Bladder microvascular endothelial cell (primary cell): Measurements from ENCODE around the gene ETNK1. TPM values are rescaled to one million over a fixed set of nuclear protein-coding genes. Genes with fewer than 3 reads are reported as not detected.

ENCODE experiments used
- total RNA-seq: library from RNA; depleted of rRNA; stranded (reverse); fragments of >200 nt; gene quantifications from 2 replicates; pipeline ENCODE4 v1.2.3, GENCODE V29; 2014

Gene ETNK1, protein sequence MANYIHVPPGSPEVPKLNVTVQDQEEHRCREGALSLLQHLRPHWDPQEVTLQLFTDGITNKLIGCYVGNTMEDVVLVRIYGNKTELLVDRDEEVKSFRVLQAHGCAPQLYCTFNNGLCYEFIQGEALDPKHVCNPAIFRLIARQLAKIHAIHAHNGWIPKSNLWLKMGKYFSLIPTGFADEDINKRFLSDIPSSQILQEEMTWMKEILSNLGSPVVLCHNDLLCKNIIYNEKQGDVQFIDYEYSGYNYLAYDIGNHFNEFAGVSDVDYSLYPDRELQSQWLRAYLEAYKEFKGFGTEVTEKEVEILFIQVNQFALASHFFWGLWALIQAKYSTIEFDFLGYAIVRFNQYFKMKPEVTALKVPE
- total RNA-seq, result 17.0 and 69.3 TPM in 2 replicates

GRCh38 chr12:22624870-22625761 lies at the start of gene ETNK1:
TSS of gene ETNK1 (plus strand) at chr12:22625171. CDS start at chr12:22625431, 260 bp downstream.

Other genes with a start within 250 kb of the ETNK1 start
- gene C2CD5, start 80.6 kb upstream of the ETNK1 start, total RNA-seq, result 12.8 and 19.4 TPM in 2 replicates